Ecto neural progenitor cell (in vitro differentiated cells): Measurements from ENCODE around the gene DAZAP2.

Experiments used
- DNase-seq: peaks from one replicate; pipeline ENCODE4 v3.0.0-alpha.2; 2018; ENCODE audit warnings: low spot score

The DAZAP2 gene

GRCh38 chr12:51238510-51239334 lies at the start of gene DAZAP2:
Gene DAZAP2 (plus strand): TSS chr12:51238826. CDS start chr12:51238908, 82 bp downstream.
- DNase-seq = peak; percentile 98

- DNase-seq = no peak
These were observed 48.8 kb upstream of the DAZAP2 start for GRCh38 chr12:51189790-51190355.

- no peak for DNase-seq
These were observed 47.8 kb upstream of the DAZAP2 start for GRCh38 chr12:51190820-51191219.

GRCh38 chr12:51191516-51192283 lies 46.9 kb upstream of the DAZAP2 start:
- no peak for DNase-seq

- no peak for DNase-seq
These were observed 46.3 kb upstream of the DAZAP2 start for GRCh38 chr12:51192284-51192671.

GRCh38 chr12:51195841-51196240 lies 42.8 kb upstream of the DAZAP2 start:
- DNase-seq = no peak

- DNase-seq = no peak
These were observed 42.1 kb upstream of the DAZAP2 start for GRCh38 chr12:51196547-51196946.

- DNase-seq = no peak
These were observed 40.7 kb upstream of the DAZAP2 start for GRCh38 chr12:51197736-51198567.

GRCh38 chr12:51198568-51199365 lies 39.9 kb upstream of the DAZAP2 start:
- DNase-seq = no peak

- no peak for DNase-seq
These were observed 39.2 kb upstream of the DAZAP2 start for GRCh38 chr12:51199366-51199945.

- no peak for DNase-seq
These were observed 38.5 kb upstream of the DAZAP2 start for GRCh38 chr12:51200156-51200555.

GRCh38 chr12:51200806-51201205 lies 37.8 kb upstream of the DAZAP2 start:
- DNase-seq = no peak

- no peak for DNase-seq
These were observed 35.9 kb upstream of the DAZAP2 start for GRCh38 chr12:51202718-51203117.

- no peak for DNase-seq
These were observed 33.3 kb upstream of the DAZAP2 start for GRCh38 chr12:51205350-51205749.

GRCh38 chr12:51208016-51208660 lies 30.5 kb upstream of the DAZAP2 start:
- DNase-seq = no peak

- no peak for DNase-seq
These were observed 29.4 kb upstream of the DAZAP2 start for GRCh38 chr12:51209259-51209658.

- DNase-seq = no peak
These were observed 27.8 kb upstream of the DAZAP2 start for GRCh38 chr12:51210690-51211395.

- DNase-seq = no peak
These were observed 23.7 kb upstream of the DAZAP2 start for GRCh38 chr12:51214895-51215294.

GRCh38 chr12:51216642-51217041 lies 22.0 kb upstream of the DAZAP2 start:
- no peak for DNase-seq
